NCI-H69 (cell line): ENCODE measurements around the gene MPHOSPH9.
"Not testable (repeated sequence)": the region's sequence is repeated elsewhere in the genome, so short reads cannot be mapped to it uniquely, and the experiment has no call there.

Experiments
- DNase-seq: peaks from one replicate; lab custom pipeline; 2025; lab: John Stamatoyannopoulos, UW

Gene MPHOSPH9

DNA sequence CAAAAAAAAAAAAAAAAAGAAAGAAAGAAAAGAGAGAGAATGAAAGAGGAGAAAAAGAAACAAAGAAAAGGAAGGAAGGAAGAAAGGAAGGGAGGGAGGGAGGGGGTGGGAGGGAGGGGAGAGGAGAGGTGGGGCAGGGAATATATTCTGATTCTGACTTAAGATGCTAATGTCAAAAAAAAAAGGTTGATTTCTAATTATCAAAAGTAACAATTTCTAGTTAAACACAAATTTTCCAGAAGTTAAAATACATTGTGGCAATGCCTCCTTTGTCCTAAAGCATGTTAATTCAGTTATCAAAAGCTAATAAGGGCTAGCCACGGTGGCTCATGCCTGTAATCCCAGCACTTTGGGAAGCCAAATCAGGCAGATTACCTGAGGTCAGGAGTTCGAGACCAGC is 7.5 kb downstream of the MPHOSPH9 start:
- no peak for DNase-seq

DNA sequence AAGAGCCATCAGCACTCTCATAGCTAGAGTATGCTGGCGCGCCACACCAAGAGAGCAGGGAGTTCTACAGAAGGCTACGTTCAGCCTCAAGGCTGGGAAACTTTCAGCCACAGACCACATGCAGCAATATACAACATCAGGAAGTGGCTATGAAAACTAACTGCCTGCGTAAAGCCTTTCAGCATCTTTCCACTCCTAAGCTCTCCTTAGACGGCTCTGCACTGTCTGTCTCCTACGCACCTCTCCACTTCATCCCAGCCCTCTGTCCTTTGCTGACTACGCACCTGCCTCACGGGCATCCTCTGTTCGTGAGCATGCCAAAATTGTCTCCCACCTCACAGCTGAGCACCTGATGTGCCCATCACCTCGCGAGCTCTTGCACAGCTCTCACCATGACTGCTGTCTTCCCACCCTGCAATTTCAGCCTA is 9.7 kb downstream of the MPHOSPH9 start:
- no peak for DNase-seq

DNA sequence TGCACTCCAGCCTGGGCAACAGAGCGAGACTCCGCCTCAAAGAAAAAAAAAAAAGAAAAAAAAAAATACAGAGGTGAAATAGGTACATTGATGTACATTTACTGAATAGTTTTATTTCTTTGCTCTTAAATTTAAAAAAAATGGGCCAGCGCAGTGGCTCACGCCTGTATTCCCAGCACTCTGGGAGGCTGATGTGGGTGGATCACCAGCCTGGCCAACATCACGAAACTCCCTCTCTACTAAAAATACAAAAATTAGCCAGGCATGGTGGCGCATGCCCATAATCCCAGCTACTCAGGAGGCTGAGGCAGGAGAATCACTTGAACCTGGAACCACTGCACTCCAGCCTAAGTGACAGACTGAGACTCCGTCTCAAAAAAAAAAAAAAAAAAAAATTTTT is 25.1 kb downstream of the MPHOSPH9 start:
- not testable (repeated sequence) for DNase-seq

DNA sequence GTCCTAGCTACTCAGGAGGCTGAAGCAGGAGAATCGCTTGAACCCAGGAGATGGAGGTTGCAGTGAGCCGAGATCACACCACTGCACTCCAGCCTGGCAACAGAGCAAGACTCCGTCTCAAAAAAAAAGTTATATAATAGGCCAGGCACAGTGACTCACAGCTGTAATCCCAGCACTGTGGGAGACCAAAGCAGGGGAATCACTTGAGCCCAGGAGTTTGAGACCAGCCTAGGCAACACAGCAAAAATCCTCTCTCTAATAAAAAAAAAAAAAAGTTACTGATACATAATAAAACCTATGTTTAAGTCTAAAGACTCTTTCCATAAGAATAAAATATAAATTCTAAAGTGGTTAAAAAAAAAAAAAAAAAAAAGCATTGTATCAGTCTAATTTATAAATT is 26.1 kb downstream of the MPHOSPH9 start:
- DNase-seq, result not testable (repeated sequence)

DNA sequence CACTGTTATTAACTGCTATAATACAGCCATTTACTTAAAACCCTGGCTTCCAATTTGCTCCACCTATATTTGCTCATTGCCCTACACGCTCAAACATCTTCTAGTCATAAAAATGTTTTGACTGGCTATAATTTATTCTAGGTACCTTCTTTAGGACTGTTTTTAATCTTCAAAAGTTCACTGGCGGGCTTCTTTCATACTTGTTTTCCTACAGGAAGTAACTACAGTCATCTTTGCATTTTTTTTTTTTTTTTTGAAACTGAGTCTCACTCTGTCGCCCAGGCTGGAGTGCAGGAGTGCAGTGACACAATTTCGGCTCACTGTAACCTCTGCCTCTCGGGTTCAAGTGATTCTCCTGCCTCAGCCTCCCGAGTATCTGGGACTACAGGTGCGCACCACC is 32.5 kb downstream of the MPHOSPH9 start:
- DNase-seq, result peak; percentile 8

DNA sequence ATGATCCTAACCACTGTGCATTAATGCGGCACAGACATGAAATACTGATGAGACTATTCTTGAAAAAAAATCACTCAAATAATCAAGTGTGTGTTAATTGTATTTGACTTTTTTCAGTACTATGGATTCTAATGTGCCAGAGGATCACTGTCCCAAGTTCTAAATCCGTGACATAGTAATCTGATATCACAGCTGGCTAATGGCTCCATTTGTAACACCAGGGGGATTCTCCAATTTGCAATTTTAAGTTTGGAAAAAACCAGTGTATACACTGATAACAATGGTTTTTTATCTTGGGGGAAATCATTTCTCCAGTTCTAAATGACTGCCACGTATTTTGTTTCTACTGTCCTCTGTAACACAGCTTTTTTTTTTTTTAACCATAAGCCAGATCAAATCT is 33.0 kb downstream of the MPHOSPH9 start:
- no peak for DNase-seq

DNA sequence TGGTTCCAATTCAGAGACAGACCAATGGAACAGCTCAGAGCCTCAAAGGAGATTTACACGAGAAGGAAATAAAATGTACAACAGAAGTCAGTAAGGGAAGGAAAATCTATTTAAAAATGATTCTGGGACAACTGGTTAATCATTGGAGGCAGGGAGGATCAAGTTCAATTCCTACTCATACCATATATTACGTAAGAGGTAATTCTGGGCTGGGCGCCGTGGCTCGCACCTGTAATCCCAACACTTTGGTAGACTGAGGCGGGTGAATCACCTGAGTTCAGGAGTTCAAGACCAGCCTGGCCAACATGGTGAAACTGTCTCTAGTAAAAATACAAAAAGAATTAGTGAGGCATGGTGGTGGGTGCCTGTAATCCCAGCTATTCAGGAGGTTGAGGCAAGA is 45.3 kb downstream of the MPHOSPH9 start:
- DNase-seq, result no peak

DNA sequence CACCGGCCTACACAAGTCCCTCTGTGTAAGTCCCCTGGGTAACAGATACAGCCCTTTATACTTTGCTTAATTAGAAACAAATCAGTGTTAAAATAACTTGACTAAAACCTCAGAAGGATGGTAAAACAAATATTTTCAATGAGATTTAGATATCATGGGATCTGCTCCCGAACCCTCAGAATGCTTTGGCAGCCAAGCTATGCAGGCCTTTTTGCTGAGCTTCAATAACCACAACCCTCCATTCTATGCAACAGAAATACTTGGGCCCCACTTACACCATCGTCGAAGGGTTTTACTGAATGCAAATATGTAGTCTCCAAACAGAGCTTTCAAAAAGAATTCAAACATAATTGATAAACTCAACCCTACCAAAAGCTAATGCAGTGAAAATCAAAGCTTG is 52.8 kb downstream of the MPHOSPH9 start:
- DNase-seq, result no peak

DNA sequence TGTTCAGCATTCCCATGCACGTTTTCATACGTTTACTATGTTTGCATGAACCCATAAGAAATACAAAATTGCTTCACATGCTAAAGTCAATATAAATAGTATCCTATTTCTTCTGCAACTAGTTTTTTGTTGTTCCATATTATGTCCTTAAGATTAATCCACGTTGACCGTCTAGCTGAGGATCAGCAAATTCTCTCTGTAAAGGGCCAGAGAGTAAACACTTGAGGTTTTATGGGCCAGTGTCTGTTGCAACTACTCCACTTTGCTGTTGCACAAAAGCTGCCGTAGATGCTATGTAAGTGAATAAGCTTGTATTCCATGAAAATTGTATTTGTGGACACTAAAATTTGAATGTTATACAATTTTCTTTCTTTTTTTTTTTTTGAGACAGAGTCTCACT is 61.0 kb downstream of the MPHOSPH9 start:
- DNase-seq, result no peak

DNA sequence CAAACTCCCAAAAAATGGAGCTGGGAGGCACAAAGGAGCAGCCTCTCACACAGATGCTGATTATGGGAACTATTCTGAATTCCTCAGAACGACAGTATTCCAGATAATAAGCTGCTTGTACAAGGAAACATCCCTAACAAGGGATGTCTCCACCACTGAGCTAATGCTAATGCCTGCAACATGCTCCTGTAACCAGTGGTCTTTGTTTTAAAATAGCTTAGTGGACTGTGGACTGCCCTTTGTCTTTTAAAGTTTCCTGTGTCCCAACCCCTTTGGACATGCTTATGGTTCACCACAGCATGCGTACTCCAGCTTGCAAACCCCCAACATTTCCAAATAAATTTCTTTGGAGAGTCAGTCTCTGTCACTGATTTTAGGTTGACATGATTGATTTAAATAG is 65.6 kb downstream of the MPHOSPH9 start:
- no peak for DNase-seq

DNA sequence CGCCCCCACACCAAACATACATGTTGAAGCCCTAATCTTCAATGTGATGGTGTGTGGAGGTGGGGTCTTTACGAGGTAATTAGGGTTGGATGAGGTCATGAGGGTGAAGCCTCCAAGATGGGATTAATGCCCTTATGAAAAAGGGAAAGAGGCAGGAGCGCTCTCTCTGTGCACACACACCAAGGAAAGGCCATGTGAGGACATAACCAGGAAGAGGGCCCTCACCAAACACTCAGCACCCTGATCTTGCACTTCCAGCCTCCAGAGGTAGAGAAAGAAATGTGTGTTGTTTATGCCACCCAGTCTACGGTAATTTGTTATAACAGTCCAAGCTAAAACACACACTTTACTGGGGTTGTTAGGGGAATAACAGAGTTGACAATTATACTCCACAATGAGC is 67.4 kb downstream of the MPHOSPH9 start:
- DNase-seq, result no peak

DNA sequence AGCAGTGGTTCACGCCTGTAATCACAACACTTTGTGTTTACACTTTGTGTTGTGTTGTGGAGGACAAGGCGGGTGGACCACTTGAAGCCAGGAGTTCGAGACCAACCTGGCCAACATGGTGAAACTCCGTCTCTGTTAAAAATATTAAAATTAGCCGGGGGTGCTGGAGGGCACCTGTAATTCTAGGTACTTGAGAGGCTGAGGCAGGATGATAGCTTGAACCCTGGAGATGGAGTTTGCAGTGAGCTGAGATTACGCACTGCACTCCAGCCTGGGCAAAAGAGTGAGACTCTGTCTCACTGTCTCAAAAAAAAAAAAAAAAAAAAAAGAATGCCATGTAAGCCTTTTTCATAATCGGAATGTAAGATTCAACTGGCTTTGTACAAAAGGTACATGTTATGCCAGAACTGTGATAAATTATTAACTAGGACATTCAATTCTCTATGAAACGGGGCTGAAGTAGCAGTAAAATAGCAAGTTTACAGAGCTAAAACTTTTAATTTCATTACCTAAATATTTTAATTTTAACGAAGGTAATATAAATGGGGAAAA is 68.2 kb downstream of the MPHOSPH9 start:
- no peak for DNase-seq

DNA sequence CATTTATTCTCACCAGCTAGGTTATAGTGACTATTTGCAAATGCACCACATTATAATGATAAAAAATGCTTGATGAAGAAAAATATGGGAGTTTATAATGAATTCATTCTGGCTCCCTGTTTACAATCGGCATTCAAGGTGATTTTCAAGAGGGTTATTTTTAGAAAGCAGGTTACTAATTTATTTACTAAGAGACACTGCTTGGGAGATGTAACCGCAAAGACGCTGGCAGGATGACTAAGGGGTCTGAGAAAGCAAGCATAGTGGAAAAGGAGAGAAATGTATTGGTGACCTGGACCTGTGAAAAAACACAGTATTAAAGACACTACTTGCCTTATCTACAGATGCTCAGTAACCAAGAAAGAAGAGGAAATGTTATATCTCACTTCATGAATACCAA is 68.7 kb downstream of the MPHOSPH9 start:
- DNase-seq, result no peak

DNA sequence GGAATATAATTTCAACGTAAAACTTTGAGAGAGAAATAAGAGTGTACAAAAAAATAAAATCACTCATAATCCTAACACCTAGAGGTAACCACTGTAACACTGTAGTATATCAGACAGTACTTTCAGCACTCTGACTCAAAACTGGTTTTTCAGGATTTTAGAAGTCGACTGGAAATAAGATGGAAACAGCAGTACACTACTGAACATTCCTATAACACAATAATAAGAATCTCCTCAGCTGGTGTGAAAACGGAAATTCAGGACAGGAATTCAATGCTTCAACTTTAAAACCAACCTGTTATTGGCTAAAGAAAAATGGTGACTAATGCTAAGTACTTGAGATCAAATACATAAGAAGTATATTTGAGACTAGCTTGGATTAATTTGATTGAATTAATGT is 69.7 kb downstream of the MPHOSPH9 start:
- no peak for DNase-seq

DNA sequence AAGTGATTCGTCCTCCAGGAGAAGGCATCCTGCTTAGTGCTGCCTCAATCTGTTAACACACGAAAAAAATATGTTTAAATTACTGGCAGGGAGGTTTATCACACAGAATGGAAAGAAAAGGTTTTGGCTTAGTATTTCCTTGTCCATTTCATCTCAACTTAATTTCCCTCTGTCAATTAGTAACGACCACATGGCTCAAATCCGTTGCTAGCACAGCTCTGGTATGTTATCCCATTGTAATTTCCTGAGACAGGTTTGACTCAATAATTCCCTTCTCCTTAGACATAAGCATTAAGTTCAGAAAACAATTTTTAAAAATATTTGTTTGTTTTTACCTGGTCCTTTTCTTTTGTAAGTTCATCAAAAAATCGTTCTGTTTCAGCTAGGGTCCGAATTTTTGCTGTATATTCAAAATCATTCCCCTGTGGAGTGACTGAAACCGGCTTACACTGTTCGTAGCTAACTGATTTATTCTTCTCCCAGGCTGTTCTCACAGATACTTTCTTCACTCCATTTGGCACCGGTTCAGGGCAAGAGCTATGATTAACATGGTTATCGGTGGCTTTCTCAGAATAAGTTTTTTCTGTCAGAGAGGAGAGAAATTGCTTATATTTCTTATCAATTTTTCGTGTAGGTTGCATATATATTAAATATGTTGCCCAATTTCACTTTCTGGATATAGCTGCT is 72.0 kb downstream of the MPHOSPH9 start:
- DNase-seq, result no peak

DNA sequence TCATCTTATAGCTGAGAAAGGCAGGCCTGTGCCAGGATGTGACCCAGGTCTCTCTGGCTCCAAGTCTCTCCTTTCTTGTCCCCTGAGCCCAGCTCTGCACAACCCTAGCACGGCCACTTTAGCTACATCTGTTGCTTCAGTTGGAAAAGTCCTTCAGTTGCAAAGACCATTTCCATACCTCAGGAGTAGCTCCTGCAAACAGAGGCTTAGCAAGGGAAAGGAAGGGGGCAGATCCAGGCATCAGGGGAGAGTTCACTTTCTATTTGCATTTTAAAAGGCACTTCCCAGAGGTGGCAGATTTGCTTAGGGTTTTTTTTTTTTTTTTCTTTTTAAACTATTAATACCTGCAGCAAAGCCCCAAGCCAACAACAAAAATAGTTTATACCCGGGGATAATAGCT is 79.0 kb downstream of the MPHOSPH9 start:
- DNase-seq, result no peak

DNA sequence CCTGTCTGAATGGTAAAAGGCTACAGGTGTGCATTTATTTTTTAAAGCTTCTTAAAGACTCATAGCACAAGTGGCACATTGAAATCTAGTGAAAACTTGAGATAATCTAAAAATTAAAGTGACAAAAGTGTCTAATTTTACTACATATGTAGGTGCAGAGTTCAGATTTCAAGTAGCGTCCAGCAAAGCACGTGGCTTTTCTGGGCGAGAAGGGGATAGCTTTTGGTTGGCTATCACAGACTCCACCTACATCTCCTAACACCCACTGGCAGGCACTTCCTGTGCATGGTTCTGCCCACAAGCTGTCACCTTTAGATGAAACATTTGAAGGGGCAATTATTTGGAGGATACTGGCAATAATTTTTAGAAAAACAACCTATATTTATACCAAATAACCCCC is 80.1 kb downstream of the MPHOSPH9 start:
- DNase-seq, result peak; percentile 33

DNA sequence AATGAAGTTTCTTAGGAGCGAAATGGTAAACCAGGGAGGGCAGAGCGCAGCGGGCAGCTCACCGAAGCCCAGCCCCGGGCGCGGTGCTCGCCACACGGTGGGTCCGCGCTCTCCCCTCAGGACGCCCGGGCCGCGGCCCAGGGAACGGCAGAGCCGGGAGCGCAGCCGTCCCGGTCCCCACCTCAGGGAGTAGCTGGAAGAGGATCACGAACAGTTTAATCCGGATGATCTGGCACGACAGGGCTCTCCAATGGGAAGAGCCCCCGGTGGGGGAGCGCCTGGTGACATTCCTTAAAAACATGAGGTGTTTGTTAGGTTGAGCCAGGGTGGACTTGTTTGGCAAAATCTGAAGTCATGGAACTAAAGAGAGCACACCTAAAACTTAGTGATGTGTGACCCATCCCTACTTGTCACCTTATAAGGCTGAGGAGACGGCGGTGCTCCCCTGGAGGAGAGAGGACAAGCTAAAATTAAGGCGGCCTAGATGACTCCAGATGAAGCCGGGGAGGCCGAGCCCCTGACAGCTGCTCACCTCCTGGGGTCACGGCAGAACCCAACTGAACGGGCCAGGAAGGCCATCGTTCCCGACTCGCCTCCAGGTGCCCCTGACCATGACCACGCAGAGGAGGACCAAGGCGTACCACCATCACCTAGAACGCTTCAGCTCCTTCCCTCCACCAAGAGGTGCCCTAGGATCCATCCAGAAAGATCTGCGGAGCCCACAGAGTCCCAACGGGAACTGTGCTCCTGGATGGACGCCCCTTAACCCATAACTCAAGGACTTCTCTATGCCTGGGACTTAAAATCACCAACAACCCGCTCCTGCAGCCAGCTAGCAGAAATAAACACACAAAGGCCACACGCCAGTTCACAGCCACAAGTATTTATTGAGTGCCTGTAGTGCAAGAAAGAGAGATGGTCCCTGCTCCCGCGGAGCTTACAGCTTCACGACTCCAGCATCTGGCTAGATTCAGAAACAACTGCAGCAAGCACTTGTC is 81.2 kb downstream of the MPHOSPH9 start:
- peak; percentile 61 for DNase-seq

DNA sequence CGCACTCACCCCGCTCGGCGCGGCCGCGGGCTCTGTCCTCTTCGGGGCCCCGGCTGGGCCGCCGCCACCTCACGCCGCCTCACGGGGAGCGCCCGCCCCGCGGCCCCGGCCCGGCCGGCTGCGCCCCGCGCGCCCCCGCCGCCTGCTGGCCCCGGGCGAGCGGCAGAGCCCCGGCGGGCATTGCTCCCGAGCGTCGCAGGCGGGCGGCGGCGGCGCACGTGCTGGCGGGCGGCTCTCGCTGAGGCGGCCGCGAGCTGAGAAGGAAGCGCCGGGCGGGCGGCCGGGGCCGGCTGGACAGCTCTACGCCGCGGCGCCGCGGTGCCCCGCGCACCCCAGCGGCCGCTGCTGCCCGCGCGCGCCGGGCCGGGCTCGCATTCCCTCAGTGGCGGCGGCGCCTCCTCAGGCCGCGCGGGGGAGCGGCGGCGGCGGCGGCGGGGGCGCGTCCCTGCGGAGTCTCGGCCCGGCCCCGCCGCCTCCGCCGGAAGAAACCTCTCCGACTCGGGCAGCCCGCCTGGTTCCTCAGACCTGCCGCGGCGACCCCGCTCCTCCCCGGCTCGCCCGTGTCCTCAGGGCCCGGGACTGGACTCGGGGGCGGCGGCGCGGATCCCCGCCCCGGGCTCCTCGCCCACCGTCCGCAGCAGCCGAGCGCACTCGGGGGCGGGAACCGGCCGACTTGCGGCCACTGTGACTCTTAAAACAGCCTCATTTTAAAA is 82.0 kb downstream of the MPHOSPH9 start, which contains the start of gene PITPNM2:
TSS of gene PITPNM2 (minus strand) at position 347 of the 713 bp plus-strand sequence. CDS start 116,500 bp downstream, outside the sequence.
- peak; percentile 81 for DNase-seq

DNA sequence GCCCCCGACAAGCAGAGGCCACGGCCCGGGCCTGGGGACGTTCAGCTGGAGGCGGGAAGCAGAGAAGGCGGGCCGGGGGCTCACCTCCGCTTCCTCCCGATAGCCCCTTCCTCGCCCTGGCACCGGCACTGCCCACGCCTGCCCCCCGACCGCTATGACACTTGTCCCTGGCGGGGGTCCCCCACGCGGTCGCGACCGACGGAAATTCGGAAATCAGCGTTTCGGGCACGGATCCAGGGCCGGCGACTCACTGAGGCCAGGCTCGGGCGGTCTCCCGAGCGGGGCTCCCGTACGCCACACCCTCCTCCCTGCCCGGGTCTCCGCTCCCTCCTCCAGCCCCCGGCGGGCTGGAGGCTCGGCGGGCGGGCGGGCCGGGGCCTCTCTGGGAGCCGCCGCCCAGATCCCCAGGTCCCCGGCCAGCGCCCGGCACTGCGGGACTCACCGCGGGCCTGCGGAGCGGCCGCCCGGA is 82.6 kb downstream of the MPHOSPH9 start:
- peak; percentile 69 for DNase-seq

DNA sequence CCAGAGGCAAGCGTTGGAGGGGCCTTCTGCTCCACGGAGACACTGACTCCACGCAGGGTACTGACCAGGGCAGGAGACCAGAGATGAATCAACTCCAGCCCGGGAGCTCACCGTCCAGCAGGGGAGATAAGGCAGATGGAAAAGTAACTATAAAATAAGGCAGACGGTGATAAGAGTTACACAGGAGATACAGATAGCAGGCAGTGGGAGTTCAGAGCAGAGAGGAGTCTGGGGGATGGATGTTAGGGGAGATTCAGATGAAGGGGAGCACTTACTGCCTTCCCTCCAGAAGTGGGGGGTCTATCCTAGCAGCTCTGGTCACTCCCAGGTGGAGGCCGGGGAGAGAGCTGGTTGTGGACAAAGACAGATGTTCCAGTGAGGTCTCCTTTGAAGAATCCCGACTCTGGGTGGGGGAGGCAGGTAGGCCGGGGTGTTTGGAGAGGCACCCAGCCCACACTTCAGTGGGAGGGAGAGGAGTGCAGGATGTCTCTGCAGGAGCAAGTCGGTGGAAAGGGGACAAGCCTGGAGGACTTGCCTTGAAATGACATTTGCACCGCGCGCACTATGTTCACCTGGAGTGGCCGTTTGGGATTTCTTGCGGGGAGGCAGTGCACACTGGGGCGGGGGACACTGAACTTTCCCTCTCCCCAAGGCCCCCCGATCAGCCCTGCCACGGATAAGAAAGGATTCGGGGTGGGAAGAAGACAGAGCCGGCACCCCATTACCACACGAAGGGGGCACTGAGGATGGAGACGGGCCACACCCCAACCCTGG is 83.3 kb downstream of the MPHOSPH9 start:
- DNase-seq, result peak; percentile 47
